ENCODE data around the gene TLL1.

Gene TLL1

DNA sequence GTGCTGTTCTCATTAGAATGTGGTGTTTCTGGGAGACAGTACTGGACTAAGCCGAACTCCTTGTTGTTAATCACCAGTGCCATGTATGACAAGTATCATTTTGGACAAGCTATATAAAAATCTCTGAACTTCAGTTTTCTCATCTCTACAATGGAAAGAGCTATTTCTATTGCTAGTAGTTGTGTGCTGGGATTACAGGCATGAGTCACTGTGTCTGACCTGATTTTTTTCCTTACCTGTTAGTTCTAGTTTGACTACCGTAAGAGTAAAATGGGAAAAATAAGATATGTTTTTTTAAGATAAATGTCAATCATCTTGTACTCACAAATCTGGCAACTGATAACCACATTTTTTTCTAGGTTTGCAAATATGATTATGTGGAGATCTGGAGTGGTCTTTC, 192.3 kb downstream of the TLL1 start:
- no peaks in the 10 kb centered on the region for H3K36me3 ChIP-seq (ENCODE audit: control insufficient read depth in 1 of 2, insufficient read depth in 2 of 2, low read length in 2 of 2)
- no peak overlapping the region for H3K27ac ChIP-seq (ENCODE audit: low read length)
- no peaks in the 10 kb centered on the region for H3K27me3 ChIP-seq (ENCODE audit: low read depth, low read length)
- no peaks in the 10 kb centered on the region for H3K4me1 ChIP-seq (ENCODE audit: control insufficient read depth in 1 of 2, insufficient read depth in 2 of 2, low read length in 2 of 2)
- no peak overlapping the region for H3K4me3 ChIP-seq (ENCODE audit: low read depth in 1 of 2, low read length in 2 of 2)
- H3K9me3 ChIP-seq (ENCODE audit: control insufficient read depth in 1 of 2, low read length in 2 of 2): peaks cover 0 to 4% of the 10 kb centered on the region in 2 donors

DNA sequence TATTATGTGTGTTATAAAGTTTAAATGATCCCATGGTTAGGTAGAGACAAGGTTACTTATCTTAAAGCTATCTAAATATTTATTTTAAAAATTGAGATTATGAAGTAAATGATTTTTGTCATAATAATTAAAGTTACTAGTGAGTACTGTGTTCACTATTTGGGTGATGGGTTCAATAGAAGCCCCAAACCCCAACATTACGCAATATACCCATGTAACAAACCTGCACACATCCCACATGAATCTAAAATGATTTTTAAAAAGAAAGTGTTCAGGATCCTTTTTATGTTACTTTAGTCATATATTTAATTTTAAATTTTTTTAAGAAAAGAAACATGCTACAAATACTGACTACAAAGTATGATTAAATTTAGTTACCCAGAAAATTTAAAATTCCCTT, 193.9 kb downstream of the TLL1 start:
- Histone ChIP-seq H3K36me3 (ENCODE audit: control insufficient read depth in 1 of 2, insufficient read depth in 2 of 2, low read length in 2 of 2) (no peaks in the 10 kb centered on the region), H3K27ac (ENCODE audit: low read length) (no peak overlapping the region), H3K4me3 (ENCODE audit: low read depth in 1 of 2, low read length in 2 of 2) (no peak overlapping the region), H3K9me3 (ENCODE audit: control insufficient read depth in 1 of 2, low read length in 2 of 2) (no peaks in the 10 kb centered on the region), H3K4me1 (ENCODE audit: control insufficient read depth in 1 of 2, insufficient read depth in 2 of 2, low read length in 2 of 2) (no peaks in the 10 kb centered on the region), H3K27me3 (ENCODE audit: low read depth, low read length) (no peaks in the 10 kb centered on the region)

DNA sequence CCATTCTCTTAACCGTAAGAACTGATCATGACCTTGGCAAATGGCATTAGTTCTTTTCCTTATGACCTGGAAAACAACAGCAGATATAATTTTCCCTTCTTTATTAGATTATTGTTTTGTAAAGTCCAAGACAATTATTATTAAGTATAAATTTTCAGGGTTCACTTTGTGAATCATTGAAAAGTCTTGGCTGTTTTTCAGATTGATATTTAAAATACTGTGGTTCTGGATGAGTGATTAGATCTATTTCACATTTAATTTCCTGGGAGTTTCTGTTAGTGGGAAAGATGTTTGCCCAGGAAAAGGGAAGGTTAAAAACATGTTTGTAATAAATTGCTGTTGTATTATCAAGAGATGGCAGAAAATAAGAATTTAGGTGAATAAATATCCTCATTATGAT, 194.9 kb downstream of the TLL1 start:
- Histone ChIP-seq H3K4me3 (ENCODE audit: low read depth in 1 of 2, low read length in 2 of 2) (no peak overlapping the region), H3K36me3 (ENCODE audit: control insufficient read depth in 1 of 2, insufficient read depth in 2 of 2, low read length in 2 of 2) (no peaks in the 10 kb centered on the region), H3K9me3 (ENCODE audit: control insufficient read depth in 1 of 2, low read length in 2 of 2) (no peaks in the 10 kb centered on the region), H3K27ac (ENCODE audit: low read length) (no peak overlapping the region), H3K4me1 (ENCODE audit: control insufficient read depth in 1 of 2, insufficient read depth in 2 of 2, low read length in 2 of 2) (no peaks in the 10 kb centered on the region), H3K27me3 (ENCODE audit: low read depth, low read length) (no peaks in the 10 kb centered on the region)

DNA sequence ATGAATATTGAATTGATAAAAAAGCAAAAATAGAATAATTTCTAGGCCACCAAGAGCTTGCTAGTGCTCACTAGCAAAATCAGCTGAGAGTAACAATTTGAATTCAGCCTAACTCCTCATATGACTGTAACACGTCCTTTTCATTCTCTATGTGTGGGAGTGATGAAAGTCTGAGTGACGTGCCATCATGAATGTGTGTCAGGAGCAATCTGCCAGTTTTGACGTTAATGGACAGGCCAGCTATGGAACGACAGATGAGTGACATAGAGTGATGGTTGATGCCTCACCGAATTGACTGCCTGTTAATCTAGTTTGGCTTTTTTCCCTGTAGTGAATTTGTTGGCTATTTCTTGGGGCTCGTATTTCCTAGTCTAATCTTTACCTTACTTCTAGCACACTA, 200.7 kb downstream of the TLL1 start:
- no peak overlapping the region for H3K27ac ChIP-seq (ENCODE audit: low read length)
- H3K36me3 ChIP-seq (ENCODE audit: control insufficient read depth in 1 of 2, insufficient read depth in 2 of 2, low read length in 2 of 2): no peaks in the 10 kb centered on the region
- no peak overlapping the region for H3K4me3 ChIP-seq (ENCODE audit: low read depth in 1 of 2, low read length in 2 of 2)
- no peaks in the 10 kb centered on the region for H3K27me3 ChIP-seq (ENCODE audit: low read depth, low read length)
- H3K4me1 ChIP-seq (ENCODE audit: control insufficient read depth in 1 of 2, insufficient read depth in 2 of 2, low read length in 2 of 2): no peaks in the 10 kb centered on the region
- H3K9me3 ChIP-seq (ENCODE audit: control insufficient read depth in 1 of 2, low read length in 2 of 2): no peaks in the 10 kb centered on the region

DNA sequence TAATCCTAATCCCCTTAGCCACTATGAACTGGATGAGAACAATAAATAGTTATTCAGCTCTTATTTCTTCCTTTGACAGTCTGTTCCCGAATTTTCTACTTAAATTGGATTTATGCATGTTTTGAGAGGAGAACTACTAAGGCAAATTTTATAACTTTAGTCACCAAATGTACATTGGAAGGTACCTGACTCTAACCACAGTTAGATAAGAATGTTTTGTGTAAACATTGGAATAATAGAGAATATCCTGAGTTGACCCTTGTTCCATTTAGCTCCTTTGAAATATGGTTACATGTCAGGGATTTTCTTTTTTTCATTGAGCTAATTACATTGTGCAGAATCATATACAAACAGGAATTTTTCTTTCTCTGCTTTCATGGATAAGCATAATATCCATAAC, 202.6 kb downstream of the TLL1 start:
- H3K27ac ChIP-seq (ENCODE audit: low read length): no peak overlapping the region
- no peaks in the 10 kb centered on the region for H3K4me1 ChIP-seq (ENCODE audit: control insufficient read depth in 1 of 2, insufficient read depth in 2 of 2, low read length in 2 of 2)
- no peaks in the 10 kb centered on the region for H3K27me3 ChIP-seq (ENCODE audit: low read depth, low read length)
- no peak overlapping the region for H3K4me3 ChIP-seq (ENCODE audit: low read depth in 1 of 2, low read length in 2 of 2)
- no peaks in the 10 kb centered on the region for H3K36me3 ChIP-seq (ENCODE audit: control insufficient read depth in 1 of 2, insufficient read depth in 2 of 2, low read length in 2 of 2)
- no peaks in the 10 kb centered on the region for H3K9me3 ChIP-seq (ENCODE audit: control insufficient read depth in 1 of 2, low read length in 2 of 2)

DNA sequence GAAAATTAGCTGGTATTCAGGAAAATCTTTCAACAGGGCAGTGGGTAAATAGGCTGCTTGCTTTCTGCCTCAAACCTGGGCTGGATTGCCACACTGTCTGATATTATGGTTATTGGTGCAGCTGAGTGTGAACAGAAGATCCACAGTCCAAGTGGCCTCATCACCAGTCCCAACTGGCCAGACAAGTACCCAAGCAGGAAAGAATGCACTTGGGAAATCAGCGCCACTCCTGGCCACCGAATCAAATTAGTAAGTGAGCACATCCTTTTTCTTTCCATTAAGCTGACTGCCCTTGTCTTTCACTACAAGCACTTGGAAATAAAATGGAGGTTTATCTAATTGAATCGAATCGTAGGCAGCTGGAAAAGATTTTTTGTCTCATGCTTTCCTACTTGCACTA, 204.7 kb downstream of the TLL1 start:
- no peaks in the 10 kb centered on the region for H3K36me3 ChIP-seq (ENCODE audit: control insufficient read depth in 1 of 2, insufficient read depth in 2 of 2, low read length in 2 of 2)
- H3K4me3 ChIP-seq (ENCODE audit: low read depth in 1 of 2, low read length in 2 of 2): no peak overlapping the region
- H3K27ac ChIP-seq (ENCODE audit: low read length): no peak overlapping the region
- H3K9me3 ChIP-seq (ENCODE audit: control insufficient read depth in 1 of 2, low read length in 2 of 2): no peaks in the 10 kb centered on the region
- H3K4me1 ChIP-seq (ENCODE audit: control insufficient read depth in 1 of 2, insufficient read depth in 2 of 2, low read length in 2 of 2): no peaks in the 10 kb centered on the region
- H3K27me3 ChIP-seq (ENCODE audit: low read depth, low read length): no peaks in the 10 kb centered on the region

DNA sequence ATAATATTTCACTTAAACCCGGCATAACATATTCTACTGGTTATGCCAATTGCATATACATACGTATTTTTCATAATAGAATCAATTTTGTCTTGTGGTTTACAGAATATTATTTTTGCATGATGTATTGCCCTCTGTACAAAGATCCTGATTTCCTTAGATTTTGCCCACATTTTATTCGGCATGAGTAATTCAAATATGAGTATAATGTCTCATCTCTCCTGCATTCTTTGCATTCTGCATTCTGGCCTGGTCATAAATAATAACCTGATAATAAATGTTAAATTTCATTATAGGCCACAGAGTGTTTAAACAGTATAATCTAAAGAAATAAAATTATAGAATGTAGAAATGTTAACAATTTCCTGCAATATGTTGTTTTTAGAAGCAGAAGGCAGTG, 205.3 kb downstream of the TLL1 start:
- Histone ChIP-seq H3K27ac (ENCODE audit: low read length) (no peak overlapping the region), H3K4me3 (ENCODE audit: low read depth in 1 of 2, low read length in 2 of 2) (no peak overlapping the region), H3K4me1 (ENCODE audit: control insufficient read depth in 1 of 2, insufficient read depth in 2 of 2, low read length in 2 of 2) (no peaks in the 10 kb centered on the region), H3K9me3 (ENCODE audit: control insufficient read depth in 1 of 2, low read length in 2 of 2) (no peaks in the 10 kb centered on the region), H3K36me3 (ENCODE audit: control insufficient read depth in 1 of 2, insufficient read depth in 2 of 2, low read length in 2 of 2) (no peaks in the 10 kb centered on the region), H3K27me3 (ENCODE audit: low read depth, low read length) (no peaks in the 10 kb centered on the region)

DNA sequence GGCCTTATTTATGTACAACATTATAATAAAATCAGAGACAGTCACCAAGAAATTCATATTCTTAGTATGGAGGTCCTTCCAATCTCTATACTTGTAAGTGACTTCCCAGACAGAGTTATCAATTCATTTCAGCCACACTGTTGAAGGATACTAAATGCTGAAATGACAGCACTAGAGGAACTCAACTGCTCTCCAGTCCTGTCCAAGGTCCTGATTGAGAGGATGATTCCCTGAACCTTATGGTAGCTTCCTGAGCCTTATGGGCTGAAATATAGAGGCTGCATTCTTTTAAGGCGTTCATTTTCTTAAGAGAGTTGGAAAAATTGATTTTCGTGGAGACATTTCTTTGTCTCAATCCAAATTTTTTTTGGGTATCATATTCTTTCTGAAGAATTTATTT, 205.9 kb downstream of the TLL1 start:
- no peaks in the 10 kb centered on the region for H3K4me1 ChIP-seq (ENCODE audit: control insufficient read depth in 1 of 2, insufficient read depth in 2 of 2, low read length in 2 of 2)

DNA sequence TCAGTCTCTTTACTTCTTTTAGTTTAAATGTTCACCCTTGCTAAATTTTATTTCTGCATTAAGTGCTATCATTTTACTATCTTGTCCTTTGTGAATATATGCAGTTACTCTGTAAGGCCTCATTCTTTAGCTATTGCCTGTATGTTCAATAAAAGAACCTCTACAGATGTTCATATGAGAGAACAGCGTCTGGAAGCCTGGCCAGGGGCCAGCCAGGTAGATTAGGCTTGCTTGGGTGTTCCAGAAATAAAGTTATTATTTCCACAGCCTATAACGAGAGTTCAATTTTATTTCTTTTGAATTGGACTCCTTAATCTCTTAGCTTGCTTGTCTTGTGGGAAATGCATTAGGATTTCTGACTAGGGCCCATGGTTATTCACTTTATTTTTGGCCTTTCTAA, 214.5 kb downstream of the TLL1 start:
- H3K4me3 ChIP-seq (ENCODE audit: low read depth in 1 of 2, low read length in 2 of 2): no peak overlapping the region
- no peaks in the 10 kb centered on the region for H3K4me1 ChIP-seq (ENCODE audit: control insufficient read depth in 1 of 2, insufficient read depth in 2 of 2, low read length in 2 of 2)

More for the DNA sequence above, 205.9 kb downstream of the TLL1 start:
- Histone ChIP-seq H3K4me3 (ENCODE audit: low read depth in 1 of 2, low read length in 2 of 2) (no peak overlapping the region), H3K9me3 (ENCODE audit: control insufficient read depth in 1 of 2, low read length in 2 of 2) (no peaks in the 10 kb centered on the region), H3K27ac (ENCODE audit: low read length) (no peak overlapping the region), H3K27me3 (ENCODE audit: low read depth, low read length) (no peaks in the 10 kb centered on the region), H3K36me3 (ENCODE audit: control insufficient read depth in 1 of 2, insufficient read depth in 2 of 2, low read length in 2 of 2) (no peaks in the 10 kb centered on the region)

DNA sequence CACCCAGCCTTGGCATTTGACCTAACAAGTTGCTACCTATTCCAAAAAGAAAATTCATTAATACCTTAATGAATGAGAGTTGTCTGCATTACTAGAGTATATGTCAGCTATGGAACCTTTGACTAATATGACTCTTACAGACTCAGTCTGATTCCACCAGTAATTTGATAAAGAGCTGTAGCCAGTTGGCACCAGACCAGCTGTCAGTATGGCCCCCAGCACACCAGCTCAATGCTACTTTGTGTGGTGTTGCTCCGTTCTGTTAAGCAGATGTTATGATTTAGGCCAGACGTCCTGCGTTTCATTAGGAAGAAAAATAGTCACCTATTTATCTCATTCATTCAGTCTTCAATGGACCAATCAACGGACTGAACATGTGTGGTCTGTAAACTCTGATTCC, 215.5 kb downstream of the TLL1 start:
- Histone ChIP-seq H3K4me3 (ENCODE audit: low read depth in 1 of 2, low read length in 2 of 2) (no peak overlapping the region), H3K27ac (ENCODE audit: low read length) (no peak overlapping the region), H3K27me3 (ENCODE audit: low read depth, low read length) (no peaks in the 10 kb centered on the region), H3K9me3 (ENCODE audit: control insufficient read depth in 1 of 2, low read length in 2 of 2) (no peaks in the 10 kb centered on the region), H3K36me3 (ENCODE audit: control insufficient read depth in 1 of 2, insufficient read depth in 2 of 2, low read length in 2 of 2) (no peaks in the 10 kb centered on the region), H3K4me1 (ENCODE audit: control insufficient read depth in 1 of 2, insufficient read depth in 2 of 2, low read length in 2 of 2) (no peaks in the 10 kb centered on the region)

More for the DNA sequence above, 214.5 kb downstream of the TLL1 start:
- H3K36me3 ChIP-seq (ENCODE audit: control insufficient read depth in 1 of 2, insufficient read depth in 2 of 2, low read length in 2 of 2): no peaks in the 10 kb centered on the region
- no peaks in the 10 kb centered on the region for H3K27me3 ChIP-seq (ENCODE audit: low read depth, low read length)
- H3K27ac ChIP-seq (ENCODE audit: low read length): no peak overlapping the region
- H3K9me3 ChIP-seq (ENCODE audit: control insufficient read depth in 1 of 2, low read length in 2 of 2): no peaks in the 10 kb centered on the region

DNA sequence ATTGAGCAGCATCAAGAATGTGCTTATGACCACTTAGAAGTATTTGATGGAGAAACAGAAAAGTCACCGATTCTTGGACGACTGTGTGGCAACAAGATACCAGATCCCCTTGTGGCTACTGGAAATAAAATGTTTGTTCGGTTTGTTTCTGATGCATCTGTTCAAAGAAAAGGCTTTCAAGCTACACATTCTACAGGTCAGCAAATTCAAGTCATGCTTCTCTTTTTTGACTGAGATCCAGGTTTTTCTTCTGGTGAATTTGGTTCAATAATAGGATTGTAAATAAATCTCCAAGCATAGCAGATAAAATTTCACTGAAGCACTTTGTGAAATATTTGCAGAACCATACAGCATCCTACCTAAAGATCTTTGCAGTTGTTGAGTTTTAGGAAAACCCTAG, 218.1 kb downstream of the TLL1 start:
- Histone ChIP-seq H3K36me3 (ENCODE audit: control insufficient read depth in 1 of 2, insufficient read depth in 2 of 2, low read length in 2 of 2) (no peaks in the 10 kb centered on the region), H3K27ac (ENCODE audit: low read length) (no peak overlapping the region), H3K4me3 (ENCODE audit: low read depth in 1 of 2, low read length in 2 of 2) (no peak overlapping the region), H3K9me3 (ENCODE audit: control insufficient read depth in 1 of 2, low read length in 2 of 2) (no peaks in the 10 kb centered on the region), H3K27me3 (ENCODE audit: low read depth, low read length) (no peaks in the 10 kb centered on the region), H3K4me1 (ENCODE audit: control insufficient read depth in 1 of 2, insufficient read depth in 2 of 2, low read length in 2 of 2) (no peaks in the 10 kb centered on the region)

DNA sequence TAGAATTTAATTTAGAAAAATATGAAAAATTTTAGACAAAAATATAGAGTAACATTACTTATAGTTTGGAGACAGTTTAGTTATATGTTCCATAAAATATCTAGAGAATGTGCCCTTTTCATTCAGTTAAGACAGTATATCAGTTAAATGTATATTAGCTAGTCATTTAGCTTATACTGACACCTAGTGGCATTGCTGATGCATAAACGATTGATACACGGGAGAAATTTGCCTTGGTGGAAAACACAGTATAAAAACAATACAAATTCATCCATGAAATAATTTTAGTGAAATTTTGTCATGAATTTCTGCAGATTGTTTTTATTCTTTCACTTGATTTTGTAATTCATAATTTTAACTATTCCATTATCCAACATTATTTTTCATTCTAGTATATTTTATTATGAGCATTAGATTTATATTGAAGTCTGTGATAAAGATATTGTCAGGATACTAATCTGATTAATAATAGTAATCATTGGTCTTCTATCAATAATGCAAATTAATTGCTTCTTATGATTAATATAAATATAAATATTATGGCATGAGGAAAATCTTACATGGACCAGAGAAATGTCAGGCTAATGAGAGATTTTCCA, 219.0 kb downstream of the TLL1 start:
- H3K36me3 ChIP-seq (ENCODE audit: control insufficient read depth in 1 of 2, insufficient read depth in 2 of 2, low read length in 2 of 2): no peaks in the 10 kb centered on the region
- no peak overlapping the region for H3K4me3 ChIP-seq (ENCODE audit: low read depth in 1 of 2, low read length in 2 of 2)
- no peak overlapping the region for H3K27ac ChIP-seq (ENCODE audit: low read length)
- no peaks in the 10 kb centered on the region for H3K27me3 ChIP-seq (ENCODE audit: low read depth, low read length)
- no peaks in the 10 kb centered on the region for H3K4me1 ChIP-seq (ENCODE audit: control insufficient read depth in 1 of 2, insufficient read depth in 2 of 2, low read length in 2 of 2)
- H3K9me3 ChIP-seq (ENCODE audit: control insufficient read depth in 1 of 2, low read length in 2 of 2): no peaks in the 10 kb centered on the region

Data from muscle layer of duodenum (tissue), 2 donors.